Measurements from ENCODE around the gene VMAC.
"Not testable (repeated sequence)": the region's sequence is repeated elsewhere in the genome, so short reads cannot be mapped to it uniquely, and the experiment has no call there.

The VMAC gene

GRCh38 chr19:5874496-5874895 is 30.2 kb upstream of the VMAC start:
- H3K27me3 Mint-ChIP-seq: peaks cover 23% of the 10 kb centered on the region
- ATAC-seq (replicated peaks; ENCODE audit: extremely low read depth, poor library complexity, severe bottlenecking); H3K9me3 Mint-ChIP-seq; H3K36me3 Mint-ChIP-seq (ENCODE audit: insufficient read depth); H3K4me1 Mint-ChIP-seq; DNase-seq (ENCODE audit: low spot score in 2 of 2); H3K27ac Mint-ChIP-seq (ENCODE audit: low read depth); H3K4me3 Mint-ChIP-seq: not testable (repeated sequence)

DNA sequence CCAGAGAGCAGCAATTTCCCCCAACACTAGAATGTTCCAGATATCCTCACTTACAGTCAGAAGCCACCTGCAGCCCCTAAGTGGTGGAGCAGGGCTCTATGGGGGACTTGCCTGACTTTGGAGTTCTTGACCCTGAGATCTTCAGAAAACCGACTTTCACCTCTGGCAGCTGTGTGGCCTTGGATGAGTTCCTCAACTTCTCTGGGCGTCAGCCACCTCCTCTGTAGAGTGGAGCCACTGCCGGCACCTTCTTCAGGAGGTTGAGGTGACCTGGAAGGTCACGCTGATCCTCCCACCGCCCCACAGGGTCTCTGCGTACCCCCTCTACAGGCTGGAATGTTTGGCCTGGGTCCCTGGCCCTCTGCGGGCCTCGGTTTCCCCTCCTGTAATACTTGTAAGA is 27.2 kb upstream of the VMAC start:
- H3K9me3 Mint-ChIP-seq: no peaks in the 10 kb centered on the region
- H3K36me3 Mint-ChIP-seq (ENCODE audit: insufficient read depth): no peaks in the 10 kb centered on the region
- no peak overlapping the region for H3K27ac Mint-ChIP-seq (ENCODE audit: low read depth)

GRCh38 chr19:5877882-5878281 is 26.8 kb upstream of the VMAC start:
- H3K27me3 Mint-ChIP-seq: peaks cover 32% of the 10 kb centered on the region
- H3K36me3 Mint-ChIP-seq (ENCODE audit: insufficient read depth): no peaks in the 10 kb centered on the region

More for the DNA sequence above, 27.2 kb upstream of the VMAC start:
- Mint-ChIP-seq H3K27me3 (peaks cover 27% of the 10 kb centered on the region), H3K4me1 (no peaks in the 10 kb centered on the region), H3K4me3 (no peak overlapping the region)
- DNase-seq (ENCODE audit: low spot score in 2 of 2) (no peak), ATAC-seq (replicated peaks; ENCODE audit: extremely low read depth, poor library complexity, severe bottlenecking) (no peak)

DNA sequence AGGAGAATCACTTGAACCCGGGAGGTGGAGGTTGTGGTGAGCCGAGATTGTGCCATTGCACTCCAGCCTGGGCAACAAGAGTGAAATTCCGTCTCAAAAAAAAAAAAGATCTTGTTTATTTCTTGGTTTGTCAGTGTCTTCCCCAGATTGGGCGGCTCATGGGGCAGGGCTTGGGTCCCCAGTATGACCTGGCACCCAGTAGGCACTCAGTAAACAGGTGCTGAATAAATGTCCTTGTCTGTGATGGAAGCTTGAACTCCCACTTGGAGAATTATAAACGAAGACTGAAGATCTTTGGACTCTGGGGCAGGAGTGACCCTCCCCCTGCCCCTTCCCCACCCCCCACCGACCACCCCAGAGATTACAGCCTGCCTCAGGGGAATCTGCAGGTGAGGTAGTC is 24.5 kb upstream of the VMAC start:
- H3K36me3 Mint-ChIP-seq (ENCODE audit: insufficient read depth): no peaks in the 10 kb centered on the region
- H3K9me3 Mint-ChIP-seq: no peaks in the 10 kb centered on the region
- no peak overlapping the region for H3K27ac Mint-ChIP-seq (ENCODE audit: low read depth)
- H3K27me3 Mint-ChIP-seq: peaks cover 33% of the 10 kb centered on the region
- H3K4me3 Mint-ChIP-seq: no peak overlapping the region
- no peaks in the 10 kb centered on the region for H3K4me1 Mint-ChIP-seq
- DNase-seq (ENCODE audit: low spot score in 2 of 2) (no peak), ATAC-seq (replicated peaks; ENCODE audit: extremely low read depth, poor library complexity, severe bottlenecking) (no peak)

More at GRCh38 chr19:5877882-5878281, 26.8 kb upstream of the VMAC start:
- Mint-ChIP-seq H3K4me3 (no peak overlapping the region), H3K4me1 (no peaks in the 10 kb centered on the region), H3K27ac (ENCODE audit: low read depth) (no peak overlapping the region), H3K9me3 (no peaks in the 10 kb centered on the region)
- no peak for ATAC-seq (replicated peaks; ENCODE audit: extremely low read depth, poor library complexity, severe bottlenecking)
- DNase-seq (ENCODE audit: low spot score in 2 of 2): no peak

DNA sequence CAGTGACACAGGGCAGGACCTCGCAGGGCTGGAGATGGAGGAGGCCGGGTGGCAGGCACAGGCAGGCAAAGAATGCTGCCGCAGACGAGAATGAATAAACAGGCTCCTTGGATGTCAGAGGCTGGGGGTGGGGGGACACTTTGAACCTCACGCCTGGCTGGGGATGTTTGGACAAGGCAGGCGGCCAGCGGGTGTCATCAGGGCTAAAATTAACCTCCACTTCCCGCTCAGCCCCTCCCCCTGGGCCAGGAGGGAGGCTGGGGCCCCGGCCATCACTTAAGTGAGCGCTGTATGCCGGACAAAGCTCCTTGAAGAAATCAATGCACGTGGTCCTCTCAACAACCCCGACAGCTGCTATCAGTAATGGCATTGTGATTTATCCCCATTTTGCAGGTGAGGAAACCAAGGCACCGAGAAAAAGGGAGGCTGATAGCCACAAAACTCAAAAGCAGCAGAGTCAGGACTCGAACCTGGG is 24.0 kb upstream of the VMAC start:
- H3K27ac Mint-ChIP-seq (ENCODE audit: low read depth): no peak overlapping the region
- no peak for DNase-seq (ENCODE audit: low spot score in 2 of 2)

DNA sequence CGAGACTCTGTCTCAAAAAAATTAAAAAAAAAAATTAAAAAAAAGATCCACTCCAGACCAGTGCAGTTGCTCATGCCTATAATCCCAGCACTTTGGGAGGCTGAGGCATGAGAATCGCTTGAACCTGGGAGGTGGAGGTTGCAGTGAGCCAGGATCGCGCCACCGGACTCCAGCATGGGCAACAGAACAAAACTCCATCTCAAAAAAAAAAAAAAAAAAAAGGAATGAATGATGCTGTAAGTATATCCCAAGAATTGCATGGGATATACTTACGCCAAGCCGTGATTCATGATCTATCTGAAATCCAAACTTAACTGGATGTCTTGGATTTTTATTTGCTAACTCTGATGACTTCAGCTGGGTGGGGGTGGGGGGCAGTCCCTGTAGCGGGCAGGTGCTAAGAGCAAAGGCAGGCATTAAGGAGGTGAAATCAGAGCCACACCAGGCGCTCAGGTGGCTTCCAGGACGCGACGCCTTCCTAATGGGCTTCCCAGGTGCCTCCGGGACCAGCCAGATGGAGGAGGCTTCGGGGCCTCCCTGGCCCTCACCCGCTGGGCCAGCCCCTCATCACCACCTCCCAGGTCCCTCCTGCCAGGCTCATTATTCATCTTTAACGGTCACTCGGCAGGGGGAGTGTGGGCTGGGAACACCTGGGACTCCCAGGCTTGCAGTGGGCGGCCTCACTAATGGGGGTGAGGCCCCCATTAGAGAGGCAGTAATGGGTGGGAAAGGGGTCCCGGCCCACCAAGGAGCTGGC is 23.0 kb upstream of the VMAC start:
- no peak for DNase-seq (ENCODE audit: low spot score in 2 of 2)
- no peak overlapping the region for H3K27ac Mint-ChIP-seq (ENCODE audit: low read depth)
- H3K9me3 Mint-ChIP-seq: no peaks in the 10 kb centered on the region
- H3K36me3 Mint-ChIP-seq (ENCODE audit: insufficient read depth): peaks cover 2% of the 10 kb centered on the region
- H3K4me3 Mint-ChIP-seq: no peak overlapping the region
- no peaks in the 10 kb centered on the region for H3K4me1 Mint-ChIP-seq
- ATAC-seq (replicated peaks; ENCODE audit: extremely low read depth, poor library complexity, severe bottlenecking): no peak
- H3K27me3 Mint-ChIP-seq: peaks cover 26% of the 10 kb centered on the region

More for the DNA sequence above, 24.0 kb upstream of the VMAC start:
- Mint-ChIP-seq H3K27me3 (peaks cover 33% of the 10 kb centered on the region), H3K36me3 (ENCODE audit: insufficient read depth) (peaks cover under 1% of the 10 kb centered on the region), H3K4me3 (no peak overlapping the region), H3K9me3 (no peaks in the 10 kb centered on the region), H3K4me1 (no peaks in the 10 kb centered on the region)
- ATAC-seq (replicated peaks; ENCODE audit: extremely low read depth, poor library complexity, severe bottlenecking): no peak

DNA sequence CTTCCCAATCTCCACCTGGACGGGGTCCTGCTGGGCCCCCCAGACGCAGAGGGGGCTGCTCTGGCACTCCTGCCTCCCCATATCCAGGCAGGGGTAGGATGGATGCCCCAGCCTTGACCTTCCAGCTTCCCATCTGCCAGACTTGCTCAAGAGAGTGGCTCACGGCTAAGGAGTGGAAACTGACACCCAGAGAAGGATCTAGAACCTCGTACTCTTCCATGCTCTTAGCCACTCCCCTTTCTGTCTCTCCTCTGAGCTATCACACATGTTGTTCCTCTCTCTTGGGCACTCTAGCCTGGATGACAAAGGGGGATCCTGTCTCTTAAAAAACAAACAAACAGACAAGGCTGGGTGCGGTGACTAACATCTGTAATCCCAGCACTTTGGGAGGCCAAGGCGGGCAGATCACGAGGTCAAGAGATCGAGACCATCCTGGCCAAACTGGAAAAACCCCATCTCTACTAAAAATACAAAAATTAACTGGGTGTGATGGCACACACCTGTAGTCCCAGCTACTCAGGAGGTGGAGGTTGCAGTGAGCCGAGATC is 22.2 kb upstream of the VMAC start:
- H3K9me3 Mint-ChIP-seq: no peaks in the 10 kb centered on the region
- H3K27ac Mint-ChIP-seq (ENCODE audit: low read depth): no peak overlapping the region
- peaks cover 20% of the 10 kb centered on the region for H3K27me3 Mint-ChIP-seq
- ATAC-seq (replicated peaks; ENCODE audit: extremely low read depth, poor library complexity, severe bottlenecking) (no peak), DNase-seq (ENCODE audit: low spot score in 2 of 2) (no peak)
- H3K4me3 Mint-ChIP-seq: no peak overlapping the region
- no peaks in the 10 kb centered on the region for H3K4me1 Mint-ChIP-seq
- peaks cover 2% of the 10 kb centered on the region for H3K36me3 Mint-ChIP-seq (ENCODE audit: insufficient read depth)

DNA sequence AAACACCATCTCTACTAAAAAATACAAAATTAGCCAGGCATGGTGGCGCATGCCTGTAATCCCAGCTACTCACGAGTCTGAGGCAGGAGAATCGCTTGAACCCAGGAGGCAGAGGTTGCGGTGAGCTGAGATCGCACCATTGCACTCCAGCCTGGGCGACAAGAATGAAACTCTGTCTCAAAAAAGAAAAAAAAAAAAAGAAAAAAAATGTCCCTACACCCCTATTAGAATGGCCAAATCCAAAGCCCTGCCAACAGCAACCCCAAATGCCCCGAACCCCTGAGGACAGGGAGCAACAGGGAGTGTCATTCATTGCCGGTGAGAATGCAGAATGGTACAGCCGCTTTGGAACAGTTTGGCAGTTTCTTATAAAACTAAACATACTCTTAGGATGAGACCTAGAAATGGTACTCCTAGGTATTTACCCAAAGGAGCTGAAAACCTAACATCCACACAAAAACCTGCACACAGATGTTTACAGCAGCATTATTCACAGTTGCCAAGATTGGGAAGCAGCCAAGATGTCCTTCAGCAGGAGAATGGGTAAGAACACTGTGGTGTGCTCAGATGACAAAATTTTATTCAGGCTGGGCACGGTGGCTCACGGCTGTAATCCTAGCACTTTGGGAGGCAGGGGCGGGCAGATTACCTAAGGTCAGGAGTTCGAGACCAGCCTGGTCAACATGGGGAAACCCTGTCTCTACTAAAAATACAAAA is 21.4 kb upstream of the VMAC start:
- H3K36me3 Mint-ChIP-seq (ENCODE audit: insufficient read depth); H3K9me3 Mint-ChIP-seq; H3K4me1 Mint-ChIP-seq; H3K4me3 Mint-ChIP-seq; DNase-seq (ENCODE audit: low spot score in 2 of 2); ATAC-seq (replicated peaks; ENCODE audit: extremely low read depth, poor library complexity, severe bottlenecking); H3K27ac Mint-ChIP-seq (ENCODE audit: low read depth): not testable (repeated sequence)
- peaks cover 11% of the 10 kb centered on the region for H3K27me3 Mint-ChIP-seq

- not testable (repeated sequence) for H3K4me1 Mint-ChIP-seq; H3K27ac Mint-ChIP-seq (ENCODE audit: low read depth); H3K9me3 Mint-ChIP-seq; ATAC-seq (replicated peaks; ENCODE audit: extremely low read depth, poor library complexity, severe bottlenecking); DNase-seq (ENCODE audit: low spot score in 2 of 2); H3K4me3 Mint-ChIP-seq; H3K36me3 Mint-ChIP-seq (ENCODE audit: insufficient read depth)
- H3K27me3 Mint-ChIP-seq: peaks cover 10% of the 10 kb centered on the region
These were observed 20.4 kb upstream of the VMAC start for GRCh38 chr19:5884065-5884811.

GRCh38 chr19:5889288-5889971 is 15.2 kb upstream of the VMAC start:
- no peaks in the 10 kb centered on the region for H3K9me3 Mint-ChIP-seq
- no peak overlapping the region for H3K27ac Mint-ChIP-seq (ENCODE audit: low read depth)
- H3K4me3 Mint-ChIP-seq: no peak overlapping the region
- ATAC-seq (replicated peaks; ENCODE audit: extremely low read depth, poor library complexity, severe bottlenecking): no peak
- peaks cover 8% of the 10 kb centered on the region for H3K36me3 Mint-ChIP-seq (ENCODE audit: insufficient read depth)
- H3K4me1 Mint-ChIP-seq: peaks cover 4% of the 10 kb centered on the region
- H3K27me3 Mint-ChIP-seq: no peaks in the 10 kb centered on the region
- DNase-seq (ENCODE audit: low spot score in 2 of 2): no peak

GRCh38 chr19:5890099-5890498 is 14.6 kb upstream of the VMAC start:
- ATAC-seq (replicated peaks; ENCODE audit: extremely low read depth, poor library complexity, severe bottlenecking) (no peak), DNase-seq (ENCODE audit: low spot score in 2 of 2) (no peak)
- H3K4me1 Mint-ChIP-seq: peaks cover 4% of the 10 kb centered on the region
- no peak overlapping the region for H3K4me3 Mint-ChIP-seq
- peaks cover 8% of the 10 kb centered on the region for H3K36me3 Mint-ChIP-seq (ENCODE audit: insufficient read depth)
- H3K27ac Mint-ChIP-seq (ENCODE audit: low read depth): no peak overlapping the region
- H3K9me3 Mint-ChIP-seq: no peaks in the 10 kb centered on the region
- H3K27me3 Mint-ChIP-seq: no peaks in the 10 kb centered on the region

DNA sequence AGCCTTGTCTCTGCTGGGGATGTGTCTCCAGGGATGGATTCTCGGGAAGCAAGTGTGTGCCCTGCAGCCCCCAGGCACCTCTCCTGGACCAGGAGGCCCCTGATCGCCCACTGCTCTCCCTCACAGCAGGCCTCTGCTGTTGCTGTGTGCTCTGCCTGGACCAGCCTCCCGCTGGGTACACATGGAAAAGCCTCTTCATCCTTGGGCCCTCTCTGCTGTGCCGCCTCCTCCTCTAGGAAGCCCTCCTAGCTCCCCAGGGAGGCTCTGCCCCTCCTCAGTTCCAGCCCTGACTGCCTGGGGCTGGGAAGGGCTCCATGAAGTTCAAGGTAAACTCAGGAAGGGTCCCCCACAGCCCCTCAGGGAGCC is 13.1 kb upstream of the VMAC start:
- no peak overlapping the region for H3K27ac Mint-ChIP-seq (ENCODE audit: low read depth)
- peaks cover 8% of the 10 kb centered on the region for H3K36me3 Mint-ChIP-seq (ENCODE audit: insufficient read depth)
- no peak for DNase-seq (ENCODE audit: low spot score in 2 of 2)
- no peaks in the 10 kb centered on the region for H3K9me3 Mint-ChIP-seq
- H3K27me3 Mint-ChIP-seq: no peaks in the 10 kb centered on the region
- no peak overlapping the region for H3K4me3 Mint-ChIP-seq
- ATAC-seq (replicated peaks; ENCODE audit: extremely low read depth, poor library complexity, severe bottlenecking): no peak
- peaks cover 4% of the 10 kb centered on the region for H3K4me1 Mint-ChIP-seq
